Panc1 (cell line): ENCODE measurements around the gene DHCR24. TPM values are rescaled to one million over a fixed set of nuclear protein-coding genes. Genes with fewer than 3 reads are reported as not detected.

ENCODE experiments used
- ATAC-seq: fragments of 200-7000 bp; cut with Tn5 transposase; 2 replicates; pipeline ENCODE4 v1.9.1; 2020; ENCODE audit warnings: mild to moderate bottlenecking, moderate library complexity
- BruUV-seq: library from RNA; stranded (reverse); fragments of 400-500 nt; replicated peaks from 2 replicates; lab custom pipeline; 2021; lab: Mats Ljungman, UMichigan
- CTCF ChIA-PET: fragments of 300-600 bp; sonication (Branson Sonifier 250); formaldehyde crosslinking; loops from one replicate; lab custom pipeline; 2022; ENCODE audit warnings: antibody characterized with exemption; lab: Charles Lee
- POLR2A ChIA-PET: fragments of 300-600 bp; sonication (Branson Sonifier 250); formaldehyde crosslinking; loops from one replicate; lab custom pipeline; 2022; ENCODE audit warnings: antibody characterized with exemption; lab: Charles Lee
- DNase-seq: peaks from one replicate; pipeline ENCODE4 v3.0.0-alpha.2; 2010; ENCODE audit warnings: low read depth, low spot score
- H3K27ac ChIP-seq: 2 replicates; pipeline ENCODE4 v1.5.1; 2011; ENCODE audit warnings: mild to moderate bottlenecking, low read length, inconsistent platforms
- H3K27me3 ChIP-seq: fragments of 200-500 bp; sonication (Bioruptor generic); 2 replicates; pipeline ENCODE4 v1.6.0; 2014; ENCODE audit warnings: low read length, inconsistent platforms; ENCODE audit not compliant: control insufficient read depth, insufficient read depth
- H3K36me3 ChIP-seq: fragments of 200-500 bp; sonication (Bioruptor generic); 2 replicates; pipeline ENCODE4 v1.5.1; 2014; ENCODE audit warnings: inconsistent platforms, mild to moderate bottlenecking, low read length, moderate library complexity; ENCODE audit not compliant: control insufficient read depth, insufficient read depth
- H3K4me1 ChIP-seq: 2 replicates; pipeline ENCODE4 v1.5.1; 2011; ENCODE audit warnings: inconsistent platforms, mild to moderate bottlenecking, low read length, moderate library complexity; ENCODE audit not compliant: control insufficient read depth, insufficient read depth
- H3K4me3 ChIP-seq, 2 experiments: 2 replicates each; pipeline ENCODE4 v1.5.1; 2011 to 2012; ENCODE audit warnings: low read depth in 2 of 2, low read length in 2 of 2, mild to moderate bottlenecking in 2 of 2, inconsistent platforms in 1 of 2, moderate library complexity in 1 of 2
- H3K9me3 ChIP-seq: fragments of 200-500 bp; sonication (Bioruptor generic); 2 replicates; pipeline ENCODE4 v1.5.1; 2014; ENCODE audit warnings: low read depth, mild to moderate bottlenecking, inconsistent platforms, low read length, moderate library complexity; ENCODE audit not compliant: control insufficient read depth, insufficient read depth
- POLR2AphosphoS5 ChIP-seq: IDR thresholded peaks from 2 replicates; pipeline ENCODE4 v1.6.1; 2012; ENCODE audit warnings: mild to moderate bottlenecking, low read depth, low read length, moderate library complexity
- SIN3A ChIP-seq: IDR thresholded peaks from 2 replicates; pipeline ENCODE4 v1.6.1; 2012; ENCODE audit warnings: low read depth, mild to moderate bottlenecking, low read length, moderate library complexity, borderline replicate concordance; ENCODE audit not compliant: insufficient read depth
- TCF7L2 ChIP-seq: IDR thresholded peaks from 2 replicates; pipeline ENCODE4 v1.6.1; 2011; ENCODE audit warnings: mild to moderate bottlenecking, low read depth, low read length, inconsistent platforms
- in situ Hi-C: cut with HindIII; loops from 2 replicates; pipeline ENCODE4 v1.10.0; 2016; ENCODE audit warnings: low sequenced_read_pairs, low pct_unique_long_range_greater_than_20kb
- intact Hi-C: fragments of 100-400 bp; cut with micrococcal nuclease; formaldehyde crosslinking; loops from one replicate; pipeline ENCODE4 v1.10.0; 2022; ENCODE audit not compliant: unreplicated experiment
- total RNA-seq: library from RNA; stranded (reverse); gene quantifications from one replicate; pipeline ENCODE4 v1.2.1, GENCODE V29; 2021; ENCODE audit not compliant: unreplicated experiment
- TF ChIP-seq, protein P1 (sequence below), 2 experiments: IDR thresholded peaks; 2 replicates each; pipeline ENCODE4 v1.6.1; 2011 to 2012; ENCODE audit warnings: low read depth in 2 of 2, control low read depth in 1 of 2, low read length in 1 of 2, mild to moderate bottlenecking in 1 of 2, moderate library complexity in 1 of 2; ENCODE audit not compliant: insufficient read depth in 1 of 2
- TF ChIP-seq, protein P2 (sequence below): fragments of 450-650 bp; IDR thresholded peaks from 2 replicates; pipeline ENCODE4 v1.5.1; 2017; ENCODE audit warnings: mild to moderate bottlenecking

The DHCR24 gene
- total RNA-seq, 1 experiment from 2014 or later, result 313 TPM

DNA sequence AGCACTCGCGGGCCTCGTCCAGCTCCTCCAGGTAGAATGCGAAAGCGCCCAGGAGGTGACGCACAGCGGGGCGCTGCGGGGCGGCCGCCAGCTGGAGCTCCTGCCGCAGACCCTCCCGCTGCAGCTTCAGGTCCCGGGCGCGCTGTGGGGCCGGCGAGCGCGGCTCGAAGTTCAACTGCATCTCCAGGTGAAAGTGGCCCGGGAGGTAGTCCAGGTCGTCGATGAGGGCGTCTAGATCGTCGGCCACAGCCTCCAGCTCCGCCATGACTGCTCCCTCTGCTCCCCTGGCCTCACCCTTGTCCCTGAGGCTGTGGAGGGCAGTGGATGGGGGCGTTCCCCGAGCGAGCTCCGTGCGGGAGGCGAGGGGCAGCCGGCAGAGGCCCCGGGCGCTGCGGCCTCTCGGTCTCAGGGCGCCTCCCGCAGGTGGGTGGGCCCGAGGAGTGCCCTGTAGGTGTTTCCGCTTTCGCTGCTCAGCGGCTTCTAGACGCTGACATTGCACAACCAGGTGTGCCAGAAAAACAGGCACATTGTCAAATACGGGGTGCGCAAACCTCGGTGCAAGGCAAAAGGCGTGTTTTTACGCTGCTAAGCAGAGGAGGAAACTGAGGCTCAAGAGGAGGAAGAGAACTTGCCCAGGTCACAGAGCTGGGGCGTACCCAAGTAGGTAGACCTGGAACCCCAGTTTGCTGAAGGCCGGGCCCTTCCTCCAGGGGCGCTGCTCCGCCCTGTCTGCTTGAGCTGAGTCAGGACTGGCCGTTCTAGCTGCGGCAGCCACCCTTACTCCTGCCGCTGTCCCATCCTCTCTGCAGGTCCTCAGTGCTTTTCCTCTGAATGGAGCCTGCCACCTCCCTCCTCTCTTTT lies 85.9 kb downstream of the DHCR24 start, which contains the start of gene TTC22:
TSS of gene TTC22 (minus strand) at position 425 of the 861 bp plus-strand sequence. CDS start at position 265, 160 bp downstream.
- no TSS peak for BruUV-seq
- intact Hi-C loops, result no loop called here
- Histone ChIP-seq H3K27ac (no peak within 1 kb of the TSS), H3K27me3 (no peaks in the 10 kb centered on the region), H3K4me3 (peak within 1 kb of the TSS; percentile 26 to 42; a peak in 3 of 4 replicates), H3K4me1 (no peaks in the 10 kb centered on the region), H3K9me3 (no peaks in the 10 kb centered on the region), H3K36me3 (no peaks in the 10 kb centered on the region)
- in situ Hi-C loops, result no loop called here
- CTCF ChIA-PET, result interaction anchor here (0.5 kb wide), 1 partner anchor 598 kb away, joined by 7 read pairs; no protein-coding TSS in a partner anchor
- POLR2A ChIA-PET, result no interaction called here
- DNase-seq, result no peak
- TF ChIP-seq, protein P1, sequence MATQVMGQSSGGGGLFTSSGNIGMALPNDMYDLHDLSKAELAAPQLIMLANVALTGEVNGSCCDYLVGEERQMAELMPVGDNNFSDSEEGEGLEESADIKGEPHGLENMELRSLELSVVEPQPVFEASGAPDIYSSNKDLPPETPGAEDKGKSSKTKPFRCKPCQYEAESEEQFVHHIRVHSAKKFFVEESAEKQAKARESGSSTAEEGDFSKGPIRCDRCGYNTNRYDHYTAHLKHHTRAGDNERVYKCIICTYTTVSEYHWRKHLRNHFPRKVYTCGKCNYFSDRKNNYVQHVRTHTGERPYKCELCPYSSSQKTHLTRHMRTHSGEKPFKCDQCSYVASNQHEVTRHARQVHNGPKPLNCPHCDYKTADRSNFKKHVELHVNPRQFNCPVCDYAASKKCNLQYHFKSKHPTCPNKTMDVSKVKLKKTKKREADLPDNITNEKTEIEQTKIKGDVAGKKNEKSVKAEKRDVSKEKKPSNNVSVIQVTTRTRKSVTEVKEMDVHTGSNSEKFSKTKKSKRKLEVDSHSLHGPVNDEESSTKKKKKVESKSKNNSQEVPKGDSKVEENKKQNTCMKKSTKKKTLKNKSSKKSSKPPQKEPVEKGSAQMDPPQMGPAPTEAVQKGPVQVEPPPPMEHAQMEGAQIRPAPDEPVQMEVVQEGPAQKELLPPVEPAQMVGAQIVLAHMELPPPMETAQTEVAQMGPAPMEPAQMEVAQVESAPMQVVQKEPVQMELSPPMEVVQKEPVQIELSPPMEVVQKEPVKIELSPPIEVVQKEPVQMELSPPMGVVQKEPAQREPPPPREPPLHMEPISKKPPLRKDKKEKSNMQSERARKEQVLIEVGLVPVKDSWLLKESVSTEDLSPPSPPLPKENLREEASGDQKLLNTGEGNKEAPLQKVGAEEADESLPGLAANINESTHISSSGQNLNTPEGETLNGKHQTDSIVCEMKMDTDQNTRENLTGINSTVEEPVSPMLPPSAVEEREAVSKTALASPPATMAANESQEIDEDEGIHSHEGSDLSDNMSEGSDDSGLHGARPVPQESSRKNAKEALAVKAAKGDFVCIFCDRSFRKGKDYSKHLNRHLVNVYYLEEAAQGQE (IDR thresholded peaks at IDR 0.05; ENCODE audit: insufficient read depth in 1 of 2, low read depth in 2 of 2, low read length in 1 of 2), result no peak
- TF ChIP-seq, protein P2, sequence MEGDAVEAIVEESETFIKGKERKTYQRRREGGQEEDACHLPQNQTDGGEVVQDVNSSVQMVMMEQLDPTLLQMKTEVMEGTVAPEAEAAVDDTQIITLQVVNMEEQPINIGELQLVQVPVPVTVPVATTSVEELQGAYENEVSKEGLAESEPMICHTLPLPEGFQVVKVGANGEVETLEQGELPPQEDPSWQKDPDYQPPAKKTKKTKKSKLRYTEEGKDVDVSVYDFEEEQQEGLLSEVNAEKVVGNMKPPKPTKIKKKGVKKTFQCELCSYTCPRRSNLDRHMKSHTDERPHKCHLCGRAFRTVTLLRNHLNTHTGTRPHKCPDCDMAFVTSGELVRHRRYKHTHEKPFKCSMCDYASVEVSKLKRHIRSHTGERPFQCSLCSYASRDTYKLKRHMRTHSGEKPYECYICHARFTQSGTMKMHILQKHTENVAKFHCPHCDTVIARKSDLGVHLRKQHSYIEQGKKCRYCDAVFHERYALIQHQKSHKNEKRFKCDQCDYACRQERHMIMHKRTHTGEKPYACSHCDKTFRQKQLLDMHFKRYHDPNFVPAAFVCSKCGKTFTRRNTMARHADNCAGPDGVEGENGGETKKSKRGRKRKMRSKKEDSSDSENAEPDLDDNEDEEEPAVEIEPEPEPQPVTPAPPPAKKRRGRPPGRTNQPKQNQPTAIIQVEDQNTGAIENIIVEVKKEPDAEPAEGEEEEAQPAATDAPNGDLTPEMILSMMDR, result peak; percentile 67
- TF ChIP-seq SIN3A (no peak), TCF7L2 (no peak), POLR2AphosphoS5 (no peak)
- peak; percentile 85 for ATAC-seq

DNA sequence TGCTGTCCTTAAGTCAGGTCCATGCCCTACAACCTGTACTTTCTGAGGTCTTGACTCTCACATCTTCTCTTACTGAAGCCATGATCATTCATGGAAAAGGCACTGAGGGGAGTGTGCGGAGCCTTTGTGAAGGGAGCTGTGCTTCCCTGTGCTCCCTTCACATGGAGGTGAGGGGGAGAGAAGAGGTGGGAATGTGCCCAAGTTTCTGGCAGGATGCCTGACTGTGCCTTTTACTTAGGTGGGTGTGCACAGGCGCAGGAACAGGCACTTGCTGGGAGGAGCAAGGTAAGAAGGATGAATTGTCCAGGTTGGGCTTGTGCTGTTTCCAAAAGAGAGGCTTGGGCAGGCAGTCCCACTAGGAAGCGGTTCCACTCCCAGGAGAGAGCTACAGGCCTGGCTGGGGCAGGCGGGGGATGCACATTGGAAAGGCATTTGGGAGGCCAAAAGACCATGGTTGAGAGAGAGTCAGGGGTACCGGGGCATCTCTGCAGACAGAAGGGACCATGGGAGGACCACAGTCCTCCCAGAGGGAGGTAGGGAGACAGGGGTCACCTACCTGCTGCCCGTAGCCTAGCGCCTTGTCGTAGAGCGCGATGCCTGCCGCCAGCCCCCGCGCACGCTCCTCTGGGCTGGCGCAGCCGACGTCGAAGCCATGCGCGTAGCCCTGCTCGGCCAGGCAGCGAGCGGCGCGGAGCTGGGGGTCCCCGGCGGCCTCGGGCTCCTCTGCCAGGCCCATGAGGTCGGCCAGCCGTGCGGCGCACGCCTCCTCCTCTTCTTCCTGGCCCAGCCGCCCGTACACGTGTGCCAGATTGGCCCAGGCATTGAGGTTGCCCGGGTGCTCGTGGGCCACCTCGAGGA lies 86.7 kb downstream of the DHCR24 start:
- in situ Hi-C loops (no loop called here), intact Hi-C loops (no loop called here)
- ATAC-seq, result no peak
- ChIA-PET POLR2A (interaction anchor here (0.6 kb wide), 1 partner anchor 826 kb away, joined by 4 read pairs; no protein-coding TSS in a partner anchor), CTCF (no interaction called here)
- no TSS peak for BruUV-seq
- Histone ChIP-seq H3K4me1 (no peaks in the 10 kb centered on the region), H3K9me3 (no peaks in the 10 kb centered on the region), H3K27ac (no peak overlapping the region), H3K27me3 (no peaks in the 10 kb centered on the region), H3K4me3 (no peak overlapping the region), H3K36me3 (no peaks in the 10 kb centered on the region)
- DNase-seq, result no peak
- TF ChIP-seq, protein P2, result no peak
- TF ChIP-seq, protein P1 (IDR thresholded peaks at IDR 0.05; ENCODE audit: insufficient read depth in 1 of 2, low read depth in 2 of 2, low read length in 1 of 2), result no peak
- TF ChIP-seq POLR2AphosphoS5 (no peak), TCF7L2 (no peak)
